Stimulated activated CD4-positive, alpha-beta T cell treated with anti-CD3 and anti-CD28 coated beads, Interleukin-1b, Interleukin-23, amount 100 ng/mL, for 1 hour (primary cell): ENCODE measurements around the gene LSM12.
"Not testable (repeated sequence)": the region's sequence is repeated elsewhere in the genome, so short reads cannot be mapped to it uniquely, and the experiment has no call there.

Experiments used
- DNase-seq, 2 donors: peaks; one replicate each; pipeline ENCODE4 v3.0.0-alpha.2; 2020; ENCODE audit warnings: low read depth in 2 of 2

Gene LSM12

GRCh38 chr17:44007346-44008204, 58.9 kb downstream of the LSM12 start:
- DNase-seq = no peak

- peak; percentile 98 for DNase-seq
These were observed 59.7 kb downstream of the LSM12 start for GRCh38 chr17:44006598-44007345.

GRCh38 chr17:44006272-44006597, 60.2 kb downstream of the LSM12 start:
- no peak for DNase-seq

DNA sequence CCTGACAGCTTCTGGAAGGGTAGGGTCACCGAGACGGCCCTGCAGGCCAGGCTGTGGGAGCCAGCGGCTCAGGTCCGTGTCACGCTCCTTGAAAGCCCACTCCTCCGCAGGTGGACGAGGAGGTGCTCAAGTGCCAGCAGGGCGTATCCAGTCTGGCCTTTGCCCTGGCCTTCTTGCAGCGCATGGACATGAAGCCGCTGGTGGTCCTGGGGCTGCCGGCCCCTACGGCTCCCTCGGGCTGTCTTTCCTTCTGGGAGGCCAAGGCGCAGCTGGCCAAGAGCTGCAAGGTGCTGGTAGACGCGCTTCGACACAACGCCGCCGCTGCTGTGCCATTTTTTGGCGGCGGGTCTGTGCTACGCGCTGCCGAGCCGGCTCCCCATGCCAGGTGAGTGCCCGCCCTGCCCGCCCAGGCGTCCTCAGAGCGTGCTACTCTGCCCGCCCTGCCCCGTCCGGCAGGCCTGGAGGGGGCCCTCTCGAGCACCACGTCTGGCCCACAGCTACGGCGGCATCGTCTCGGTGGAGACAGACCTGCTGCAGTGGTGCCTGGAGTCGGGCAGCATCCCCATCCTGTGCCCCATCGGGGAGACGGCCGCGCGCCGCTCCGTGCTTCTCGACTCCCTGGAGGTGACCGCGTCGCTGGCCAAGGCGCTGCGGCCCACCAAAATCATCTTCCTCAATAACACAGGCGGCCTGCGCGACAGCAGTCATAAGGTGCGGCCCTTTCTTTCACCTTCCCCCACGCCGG, 60.8 kb downstream of the LSM12 start:
- no peak for DNase-seq

GRCh38 chr17:44004761-44005526, 61.5 kb downstream of the LSM12 start:
- no peak for DNase-seq

DNA sequence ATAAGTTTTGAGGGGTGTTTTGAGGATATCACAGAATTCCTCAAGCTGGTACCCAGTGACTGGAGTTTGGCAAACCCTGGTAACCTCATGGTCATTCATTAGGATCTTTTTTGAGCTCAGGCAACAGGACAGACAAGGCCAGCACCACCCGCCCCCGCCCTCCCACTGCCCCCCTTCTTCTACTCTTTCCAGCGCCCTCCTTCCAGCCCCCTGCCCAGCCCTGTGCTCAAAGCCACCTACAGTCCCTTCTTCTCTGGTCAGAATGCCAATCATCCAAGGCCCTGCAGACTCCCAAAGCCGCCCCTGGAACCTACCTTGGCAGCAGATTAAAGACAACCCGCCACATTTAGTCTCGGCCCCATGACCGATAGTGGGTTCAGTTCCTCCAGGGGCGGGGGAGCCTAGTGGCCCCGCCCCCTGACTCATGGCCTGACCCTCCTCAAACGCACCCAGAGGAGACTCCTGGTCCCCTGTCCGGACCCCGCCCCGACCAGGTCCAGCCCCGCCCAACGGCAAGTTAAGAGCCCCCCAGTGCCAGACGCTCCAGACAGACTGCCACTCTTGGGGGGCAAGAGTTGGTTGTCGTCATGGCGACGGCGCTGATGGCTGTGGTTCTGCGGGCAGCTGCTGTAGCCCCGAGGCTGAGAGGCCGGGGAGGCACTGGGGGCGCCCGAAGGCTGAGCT, 62.3 kb downstream of the LSM12 start, which contains the start of gene NAGS:
NAGS (plus strand) TSS at position 546 of the 684 bp plus-strand sequence; CDS start at position 588, 42 bp downstream.
- no peak for DNase-seq

GRCh38 chr17:44002141-44002848, 64.2 kb downstream of the LSM12 start:
- no peak for DNase-seq

GRCh38 chr17:44001461-44001920, 65.0 kb downstream of the LSM12 start:
- no peak for DNase-seq

GRCh38 chr17:44000871-44001460, 65.5 kb downstream of the LSM12 start:
- DNase-seq = no peak

GRCh38 chr17:44000141-44000860, 66.2 kb downstream of the LSM12 start:
- DNase-seq = no peak

DNA sequence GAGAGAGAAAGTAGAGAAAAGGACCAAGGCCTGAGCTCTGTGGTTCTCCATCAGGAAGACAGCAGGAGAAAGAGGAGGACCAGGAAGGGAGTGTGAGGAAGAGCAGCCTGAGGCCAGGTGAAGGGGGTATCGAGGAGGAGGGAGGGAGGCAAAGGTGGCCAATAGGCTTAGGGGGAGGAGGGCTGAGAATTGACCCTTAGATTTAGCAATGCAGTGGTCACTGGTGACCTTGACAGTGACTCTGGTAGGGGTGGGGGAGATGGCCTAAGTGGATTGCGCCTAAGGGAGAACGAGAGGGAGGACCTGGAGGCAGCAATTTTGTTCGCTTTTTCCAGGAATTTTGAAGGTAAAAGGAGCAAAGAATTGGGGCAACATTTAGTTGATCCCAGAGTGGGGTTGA, 67.4 kb downstream of the LSM12 start:
- DNase-seq = no peak

DNA sequence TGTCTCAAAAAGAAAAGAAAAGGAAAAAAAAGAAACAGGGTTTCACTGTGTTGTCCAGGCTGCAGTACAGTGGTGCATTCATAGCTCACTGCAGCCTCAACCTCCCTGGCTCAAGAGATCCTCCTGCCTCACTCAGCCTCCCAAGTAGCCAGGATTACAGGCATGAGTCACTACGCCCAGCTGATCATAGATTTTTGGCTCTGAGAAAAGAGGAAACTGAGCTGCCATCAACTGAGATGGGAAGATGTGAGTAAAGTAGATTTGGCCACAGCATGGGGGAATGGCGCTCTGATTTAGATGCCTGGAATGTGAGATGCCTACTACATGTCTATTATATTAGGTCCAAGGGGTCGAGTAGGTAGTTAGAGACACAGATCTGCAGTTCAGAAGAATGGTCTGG, 67.9 kb downstream of the LSM12 start:
- no peak for DNase-seq

GRCh38 chr17:43997180-43997579, 69.3 kb downstream of the LSM12 start:
- DNase-seq = not testable (repeated sequence)

DNA sequence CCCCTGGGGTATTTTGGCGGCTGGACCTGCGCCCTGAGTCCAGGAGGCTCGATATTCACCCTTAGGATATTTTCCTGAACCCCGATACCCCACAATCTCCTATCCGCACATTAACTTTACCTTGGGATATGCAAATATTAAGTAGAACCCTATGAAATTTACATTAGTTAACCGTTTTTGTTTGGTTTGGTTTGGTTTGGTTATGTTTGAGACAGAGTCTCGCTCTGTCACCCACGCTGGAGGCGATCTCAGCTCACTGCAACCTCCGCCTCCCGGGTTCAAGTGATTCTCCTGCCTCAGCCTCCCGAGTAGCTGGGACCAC, 71.4 kb downstream of the LSM12 start:
- DNase-seq = no peak

GRCh38 chr17:43994272-43995149, 72.0 kb downstream of the LSM12 start:
- peak in 1 of 2 donors; percentile 46 for DNase-seq

GRCh38 chr17:43992641-43993040, 73.8 kb downstream of the LSM12 start:
- no peak for DNase-seq

GRCh38 chr17:43988301-43988700, 78.2 kb downstream of the LSM12 start:
- DNase-seq = no peak
